Spleen (tissue), 11 donors: ENCODE measurements around the gene IFT81. TPM values are rescaled to one million over a fixed set of nuclear protein-coding genes. Genes with fewer than 3 reads are reported as not detected.
"Not testable (repeated sequence)": the region's sequence is repeated elsewhere in the genome, so short reads cannot be mapped to it uniquely, and the experiment has no call there.

Experiments used
- DNase-seq: peaks from one replicate; pipeline ENCODE4 v3.0.0-alpha.2; 2020
- H3K27ac ChIP-seq, 8 donors: fragments of 200-600 bp; sonication (generic) in 7 of 8; 1 replicate in 4 of 8; 2 replicates in 4 of 8; pipeline versions ENCODE4 v1.5.0 to v1.8.0; 2016 to 2021; ENCODE audit warnings: inconsistent platforms in 4 of 8, mild to moderate bottlenecking in 4 of 8, moderate library complexity in 1 of 8
- H3K27me3 ChIP-seq, 7 donors: fragments of 200-600 bp; sonication (generic) in 6 of 7; replicated peaks in 1 of 7; 1 replicate in 4 of 7; 2 replicates in 3 of 7; pipeline versions ENCODE4 v1.5.0 to v1.8.0; 2016 to 2021; ENCODE audit warnings: inconsistent platforms in 3 of 7, mild to moderate bottlenecking in 1 of 7
- H3K36me3 ChIP-seq, 6 donors: fragments of 200-600 bp; sonication (generic) in 5 of 6; 1 replicate in 4 of 6; 2 replicates in 2 of 6; pipeline versions ENCODE4 v1.5.0 to v1.8.0; 2016 to 2021; ENCODE audit warnings: inconsistent platforms in 2 of 6
- H3K4me1 ChIP-seq, 6 donors: fragments of 200-600 bp; sonication (generic) in 5 of 6; 1 replicate in 3 of 6; 2 replicates in 3 of 6; pipeline versions ENCODE4 v1.5.0 to v1.8.0; 2016 to 2021; ENCODE audit warnings: inconsistent platforms in 3 of 6
- H3K4me3 ChIP-seq, 8 donors: fragments of 200-600 bp; sonication (generic) in 7 of 8; 1 replicate in 4 of 8; 2 replicates in 4 of 8; pipeline versions ENCODE4 v1.5.0 to v1.8.0; 2016 to 2021; ENCODE audit warnings: inconsistent platforms in 4 of 8, mild to moderate bottlenecking in 4 of 8, moderate library complexity in 2 of 8
- H3K9me3 ChIP-seq, 8 donors: fragments of 200-600 bp; sonication (generic) in 7 of 8; 1 replicate in 4 of 8; 2 replicates in 4 of 8; pipeline versions ENCODE4 v1.5.0 to v1.8.0; 2016 to 2021; ENCODE audit warnings: inconsistent platforms in 4 of 8
- CTCF ChIP-seq, 11 experiments: fragments of 200-600 bp in 7 of 11; fragments of 450-650 bp in 4 of 11; sonication (generic) in 4 of 11; IDR thresholded peaks in 8 of 11; conservative IDR thresholded peaks in 3 of 11; 1 replicate in 7 of 11; 2 replicates in 4 of 11; pipeline versions ENCODE4 v1.4.0 to v1.8.0; 2016 to 2021; ENCODE audit warnings: antibody characterized with exemption in 11 of 11, inconsistent platforms in 4 of 11, mild to moderate bottlenecking in 1 of 11
- POLR2A ChIP-seq, 3 donors: fragments of 450-650 bp; IDR thresholded peaks; one replicate each; pipeline ENCODE4 v1.5.1; 2017; ENCODE audit warnings: antibody characterized with exemption in 3 of 3, mild to moderate bottlenecking in 1 of 3
- POLR2AphosphoS5 ChIP-seq, 3 donors: sonication (generic); formaldehyde crosslinking; IDR thresholded peaks; one replicate each; pipeline ENCODE4 v1.5.1; 2017; ENCODE audit warnings: antibody characterized with exemption in 3 of 3
- WGBS, 5 donors: extraction: QIAGEN DNeasy Blood & Tissue Kit in 3 of 5; methylation state at CpG; one replicate each; pipeline versions ENCODE4 v1.1.5 to v1.1.7; 2013 to 2018; 5-methylcytosine and 5-hydroxymethylcytosine counted together
- intact Hi-C: fragments of 100-400 bp; cut with DNase I; formaldehyde crosslinking; loops from one replicate; pipeline ENCODE4 v1.15.0; 2023; ENCODE audit warnings: low total_unique reads
- polyA plus RNA-seq, 3 donors: library from polyadenylated mRNA; stranded (reverse); fragments of 200-250 nt; gene quantifications; one replicate each; pipeline ENCODE4 v1.2.1, GENCODE V29; 2013
- total RNA-seq, 7 donors: library from RNA; depleted of rRNA in 3 of 7; stranded (reverse); fragments of >200 nt in 3 of 7; fragmentation: NEBNext Ultra II Directional in 4 of 7; extraction: Animal tissue kit (Norgen Biotek cat#: 25700) in 4 of 7; gene quantifications; one replicate each; pipeline versions ENCODE4 v1.1.0 to v1.2.1, GENCODE V29; 2016 to 2021
- donor health status: healthy with polysubstance abuse.
- donor health status: DM: no; HTN: no; CAD: no; lungs with moderate emphysema.
- donor health status: DM: no; HTN: no; CAD: no.
- donor health status: Bipolar disorder and iron deficiency.
- donor health status: healthy.
- donor health status: DM: no; HTN: no; CAD: no.
- donor health status: DM: yes; HTN: yes; CAD: no.

IFT81 gene
- total and polyA plus RNA-seq, 10 donors = 1.8 to 10.1 (median 5.2) TPM

- no peak for DNase-seq
- no peaks in the 10 kb centered on the region for H3K36me3 ChIP-seq
- intact Hi-C loops = no loop called here
- H3K27ac ChIP-seq = peak overlapping the region in 6 of 8 donors; percentile 82 to 91 (median 86)
- TF ChIP-seq POLR2A (IDR thresholded peaks at IDR 0.05) = no peak
- no peak for TF ChIP-seq POLR2AphosphoS5 (IDR thresholded peaks at IDR 0.05)
- TF ChIP-seq CTCF (IDR thresholded peaks at IDR 0.05 in 8 of 11, conservative IDR thresholded peaks at IDR 0.05 in 3 of 11) = no peak
- H3K4me1 ChIP-seq = peaks cover 7 to 26% (median 17%) of the 10 kb centered on the region in 6 donors
- H3K27me3 ChIP-seq = no peaks in the 10 kb centered on the region
- no peaks in the 10 kb centered on the region for H3K9me3 ChIP-seq
- 81 to 86% (median 85%) methylated on average over 7 of the region's 7 CpGs for WGBS, 5 donors
- peak overlapping the region in 3 of 8 donors; percentile 16 to 63 (median 21) for H3K4me3 ChIP-seq
Observed at GRCh38 chr12:110080410-110080809, 43.7 kb upstream of the IFT81 start.

- Histone ChIP-seq H3K9me3 (no peaks in the 10 kb centered on the region), H3K27ac (no peak overlapping the region), H3K27me3 (no peaks in the 10 kb centered on the region), H3K4me1 (peaks cover under 1 to 12% (median 8%) of the 10 kb centered on the region in 6 donors), H3K4me3 (no peak overlapping the region), H3K36me3 (no peaks in the 10 kb centered on the region)
- 84 to 95% (median 90%) methylated on average over 4 of the region's 4 CpGs for WGBS, 5 donors
- no peak for TF ChIP-seq CTCF (IDR thresholded peaks at IDR 0.05 in 8 of 11, conservative IDR thresholded peaks at IDR 0.05 in 3 of 11)
- TF ChIP-seq POLR2AphosphoS5 (IDR thresholded peaks at IDR 0.05) = no peak
- TF ChIP-seq POLR2A (IDR thresholded peaks at IDR 0.05) = no peak
- intact Hi-C loops = no loop called here
- no peak for DNase-seq
Observed at GRCh38 chr12:110084314-110085015, 39.7 kb upstream of the IFT81 start.

- H3K9me3 ChIP-seq, H3K4me1 ChIP-seq, H3K27me3 ChIP-seq, H3K4me3 ChIP-seq, intact Hi-C loops, DNase-seq, H3K36me3 ChIP-seq: not testable (repeated sequence)
- WGBS, 5 donors = 33 to 50% (median 42%) methylated on average over 6 of the region's 6 CpGs
- H3K27ac ChIP-seq = peak overlapping the region in 4 of 8 donors; percentile 10 to 59 (median 41)
Observed at GRCh38 chr12:110088216-110088615, 35.9 kb upstream of the IFT81 start.

GRCh38 chr12:110088936-110089335 lies 35.2 kb upstream of the IFT81 start:
- H3K27me3 ChIP-seq = no peaks in the 10 kb centered on the region
- no peak for DNase-seq
- H3K4me3 ChIP-seq = no peak overlapping the region
- 57 to 83% (median 62%) methylated on average over 5 of the region's 5 CpGs for WGBS, 5 donors
- no peak for TF ChIP-seq CTCF (IDR thresholded peaks at IDR 0.05 in 8 of 11, conservative IDR thresholded peaks at IDR 0.05 in 3 of 11)
- TF ChIP-seq POLR2A (IDR thresholded peaks at IDR 0.05) = no peak
- TF ChIP-seq POLR2AphosphoS5 (IDR thresholded peaks at IDR 0.05) = no peak
- H3K27ac ChIP-seq = peak overlapping the region in 3 of 8 donors; percentile 10 to 59 (median 36)
- no peaks in the 10 kb centered on the region for H3K9me3 ChIP-seq
- H3K36me3 ChIP-seq = no peaks in the 10 kb centered on the region
- no peaks in the 10 kb centered on the region for H3K4me1 ChIP-seq
- intact Hi-C loops = no loop called here
